SU-DHL-6 (cell line): ENCODE results near the gene PAQR3.

Experiments
- H2AFZ ChIP-seq: fragments of 200-600 bp; sonication (generic); 2 replicates; pipeline ENCODE4 v1.6.1; 2014; ENCODE audit warnings: low read depth, mild to moderate bottlenecking, moderate library complexity, mixed read lengths, antibody characterized with exemption, low read length; ENCODE audit not compliant: severe bottlenecking
- H3F3A ChIP-seq: fragments of 200-600 bp; shearing (Covaris generic); 2 replicates; pipeline ENCODE4 v1.6.0; 2016; ENCODE audit warnings: antibody characterized with exemption, mild to moderate bottlenecking; ENCODE audit not compliant: insufficient read depth
- H3K27ac ChIP-seq: fragments of 200-600 bp; sonication (generic); 2 replicates; pipeline ENCODE4 v1.5.1; 2016; ENCODE audit warnings: low read depth, mild to moderate bottlenecking, low read length, moderate library complexity, mixed read lengths
- H3K27me3 ChIP-seq: fragments of 200-600 bp; sonication (generic), shearing (Covaris generic); 2 replicates; pipeline ENCODE4 v1.6.0; 2014; ENCODE audit warnings: mild to moderate bottlenecking, low read length
- H3K36me3 ChIP-seq: fragments of 200-600 bp; sonication (generic); 2 replicates; pipeline ENCODE4 v1.6.1; 2014; ENCODE audit warnings: mild to moderate bottlenecking, low read length, mixed read lengths
- H3K4me2 ChIP-seq: fragments of 300-600, 200-600 bp; shearing (Covaris generic), sonication (generic); 2 replicates; pipeline ENCODE4 v1.6.0; 2014; ENCODE audit warnings: low read length, low read depth, mild to moderate bottlenecking; ENCODE audit not compliant: poor library complexity, severe bottlenecking
- H3K4me3 ChIP-seq: fragments of 200-600 bp; sonication (generic); 2 replicates; pipeline ENCODE4 v1.5.1; 2014; ENCODE audit warnings: antibody characterized with exemption, low read length, mild to moderate bottlenecking, mixed read lengths; ENCODE audit not compliant: insufficient read depth, poor library complexity, severe bottlenecking
- H3K79me2 ChIP-seq: fragments of 200-600 bp; sonication (generic); 2 replicates; pipeline ENCODE4 v1.6.1; 2014; ENCODE audit warnings: mild to moderate bottlenecking, low read length, moderate library complexity; ENCODE audit not compliant: insufficient read depth
- H3K9ac ChIP-seq: fragments of 200-600 bp; sonication (generic); 2 replicates; pipeline ENCODE4 v1.7.0; 2014; ENCODE audit warnings: mild to moderate bottlenecking, low read length
- H3K9me2 ChIP-seq: fragments of 200-600 bp; sonication (generic); replicated peaks from 2 replicates; pipeline ENCODE4 v1.6.1; 2014; ENCODE audit warnings: low read length; ENCODE audit not compliant: insufficient read depth
- H3K9me3 ChIP-seq: fragments of 200-600 bp; sonication (generic); 2 replicates; pipeline ENCODE4 v1.6.1; 2014; ENCODE audit warnings: low read length, mixed read lengths; ENCODE audit not compliant: insufficient read depth
- H4K20me1 ChIP-seq: fragments of 200-600 bp; sonication (generic); 2 replicates; pipeline ENCODE4 v1.6.1; 2014; ENCODE audit warnings: low read depth, mild to moderate bottlenecking, antibody characterized with exemption, low read length, moderate library complexity, mixed read lengths
- EZH2phosphoT487 ChIP-seq: fragments of 200-600 bp; sonication (generic), shearing (Covaris generic); conservative IDR thresholded peaks from 2 replicates; pipeline ENCODE4 v1.6.1; 2018; ENCODE audit warnings: mild to moderate bottlenecking, antibody characterized with exemption, low read length, moderate library complexity, mixed read lengths
- TF ChIP-seq, protein P1 (sequence below): fragments of 200-600 bp; sonication (generic); IDR thresholded peaks from one replicate; pipeline ENCODE4 v1.5.1; 2017; ENCODE audit warnings: antibody characterized with exemption, mild to moderate bottlenecking, low read length, moderate library complexity; ENCODE audit not compliant: insufficient read depth, poor library complexity, severe bottlenecking

The PAQR3 gene

DNA sequence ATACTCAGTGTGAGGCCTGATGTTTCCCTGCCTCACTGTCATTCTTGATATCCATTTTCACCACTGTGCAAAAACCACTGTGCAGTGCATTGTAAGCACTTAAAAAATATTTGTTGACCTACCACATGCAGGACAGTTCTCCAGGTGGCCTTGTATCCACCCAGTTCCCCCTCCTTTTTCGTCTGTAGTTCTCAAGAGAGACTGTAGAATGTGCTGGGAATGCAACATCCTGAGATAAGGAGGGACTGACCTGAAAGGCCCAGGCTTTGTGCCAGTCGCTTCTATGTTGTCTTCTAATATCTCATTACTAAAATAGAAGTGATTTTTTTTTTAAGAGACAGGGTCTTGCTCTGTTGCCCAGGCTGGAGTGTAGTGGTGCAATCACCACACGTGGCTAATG is 21.7 kb upstream of the PAQR3 start:
- Histone ChIP-seq H3F3A (no peaks in the 10 kb centered on the region), H2AFZ (no peak overlapping the region), H3K36me3 (no peaks in the 10 kb centered on the region), H3K9ac (no peak overlapping the region), H3K4me2 (no peak overlapping the region), H3K27ac (no peak overlapping the region), H3K9me2 (no peaks in the 10 kb centered on the region), H3K27me3 (no peaks in the 10 kb centered on the region), H4K20me1 (no peaks in the 10 kb centered on the region), H3K79me2 (no peaks in the 10 kb centered on the region), H3K4me3 (no peak overlapping the region), H3K9me3 (no peaks in the 10 kb centered on the region)
- no peak for TF ChIP-seq EZH2phosphoT487
- TF ChIP-seq, protein P1, sequence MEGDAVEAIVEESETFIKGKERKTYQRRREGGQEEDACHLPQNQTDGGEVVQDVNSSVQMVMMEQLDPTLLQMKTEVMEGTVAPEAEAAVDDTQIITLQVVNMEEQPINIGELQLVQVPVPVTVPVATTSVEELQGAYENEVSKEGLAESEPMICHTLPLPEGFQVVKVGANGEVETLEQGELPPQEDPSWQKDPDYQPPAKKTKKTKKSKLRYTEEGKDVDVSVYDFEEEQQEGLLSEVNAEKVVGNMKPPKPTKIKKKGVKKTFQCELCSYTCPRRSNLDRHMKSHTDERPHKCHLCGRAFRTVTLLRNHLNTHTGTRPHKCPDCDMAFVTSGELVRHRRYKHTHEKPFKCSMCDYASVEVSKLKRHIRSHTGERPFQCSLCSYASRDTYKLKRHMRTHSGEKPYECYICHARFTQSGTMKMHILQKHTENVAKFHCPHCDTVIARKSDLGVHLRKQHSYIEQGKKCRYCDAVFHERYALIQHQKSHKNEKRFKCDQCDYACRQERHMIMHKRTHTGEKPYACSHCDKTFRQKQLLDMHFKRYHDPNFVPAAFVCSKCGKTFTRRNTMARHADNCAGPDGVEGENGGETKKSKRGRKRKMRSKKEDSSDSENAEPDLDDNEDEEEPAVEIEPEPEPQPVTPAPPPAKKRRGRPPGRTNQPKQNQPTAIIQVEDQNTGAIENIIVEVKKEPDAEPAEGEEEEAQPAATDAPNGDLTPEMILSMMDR: no peak

DNA sequence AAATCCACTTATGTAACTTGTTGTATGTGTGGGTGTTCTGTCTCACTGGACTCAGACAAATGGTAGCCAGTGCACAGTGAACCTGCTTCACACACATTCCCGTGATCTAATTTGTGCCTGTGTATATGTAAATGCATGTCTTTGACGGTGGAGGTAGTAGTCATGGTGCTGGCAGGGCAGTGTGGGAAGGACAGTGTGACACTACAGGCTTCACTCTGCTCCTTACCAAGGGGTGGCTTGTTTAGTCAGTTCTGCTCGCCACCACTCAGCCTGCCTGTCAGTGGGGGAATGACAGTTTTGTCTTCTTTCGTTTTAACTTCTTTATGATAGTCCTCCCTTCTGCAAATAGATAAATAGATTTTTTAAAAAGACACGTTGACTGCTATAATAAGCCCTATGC is 17.7 kb upstream of the PAQR3 start:
- H3K27ac ChIP-seq: no peak overlapping the region
- H3K4me3 ChIP-seq: no peak overlapping the region
- H3K36me3 ChIP-seq: no peaks in the 10 kb centered on the region
- H3K27me3 ChIP-seq: no peaks in the 10 kb centered on the region
- no peaks in the 10 kb centered on the region for H3F3A ChIP-seq
- no peak overlapping the region for H3K4me2 ChIP-seq
- H3K9me2 ChIP-seq: no peaks in the 10 kb centered on the region
- H2AFZ ChIP-seq: no peak overlapping the region
- TF ChIP-seq, protein P1: no peak
- no peak for TF ChIP-seq EZH2phosphoT487
- H3K79me2 ChIP-seq: no peaks in the 10 kb centered on the region
- H4K20me1 ChIP-seq: no peaks in the 10 kb centered on the region
- no peaks in the 10 kb centered on the region for H3K9me3 ChIP-seq
- H3K9ac ChIP-seq: no peak overlapping the region

DNA sequence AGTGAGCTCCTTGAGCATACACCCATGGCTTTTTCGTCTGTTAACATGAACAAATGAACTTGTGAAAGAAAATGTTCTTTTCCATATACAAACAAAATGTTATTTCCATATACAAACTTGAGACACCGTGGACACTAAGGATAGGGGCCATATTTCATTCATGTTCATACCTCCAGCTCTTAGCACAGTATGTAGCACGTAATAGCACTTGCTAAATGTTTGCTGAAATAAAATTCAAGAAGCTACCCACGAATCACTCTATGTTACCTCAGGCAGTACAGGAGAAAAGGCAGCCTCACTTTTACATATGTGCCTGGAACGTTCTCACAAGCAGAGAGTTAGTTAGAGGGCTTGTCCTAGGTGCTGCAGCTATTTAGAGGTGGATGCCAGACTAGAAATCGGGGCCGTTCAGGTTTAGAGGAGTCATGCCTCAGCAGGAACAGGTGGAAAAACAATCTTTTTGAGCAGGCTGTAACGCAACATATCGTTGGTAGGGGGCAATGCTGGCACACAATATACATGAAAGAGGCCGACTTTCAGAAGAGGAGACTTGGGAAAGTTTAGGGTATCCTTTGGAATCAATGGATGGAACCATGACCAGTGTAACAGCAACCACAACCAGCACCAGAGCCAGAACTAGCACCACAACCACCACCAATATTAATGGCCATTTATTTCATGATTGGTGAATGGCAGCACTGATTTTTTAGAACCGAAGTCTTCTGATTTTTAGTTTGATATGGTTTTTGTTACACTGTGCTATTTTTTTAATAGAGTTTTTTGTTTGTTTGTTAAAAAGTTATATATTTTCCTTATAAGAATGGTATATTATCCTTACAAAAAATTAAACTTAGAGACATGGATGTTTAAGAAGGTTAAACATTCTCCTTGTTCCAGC is 14.8 kb upstream of the PAQR3 start:
- Histone ChIP-seq H3K79me2 (no peaks in the 10 kb centered on the region), H3K27me3 (no peaks in the 10 kb centered on the region), H3K4me3 (no peak overlapping the region), H3F3A (no peaks in the 10 kb centered on the region), H3K9me2 (no peaks in the 10 kb centered on the region), H3K27ac (no peak overlapping the region), H3K9me3 (no peaks in the 10 kb centered on the region), H3K4me2 (no peak overlapping the region), H3K9ac (no peak overlapping the region), H4K20me1 (no peaks in the 10 kb centered on the region), H3K36me3 (no peaks in the 10 kb centered on the region), H2AFZ (no peak overlapping the region)
- TF ChIP-seq, protein P1: no peak
- no peak for TF ChIP-seq EZH2phosphoT487
